ENCODE data around the gene EXO1. TPM values are rescaled to one million over a fixed set of nuclear protein-coding genes. Genes with fewer than 3 reads are reported as not detected.

Gene EXO1
- total RNA-seq, 1 experiment from 2014 or later, result 32.9 TPM

DNA sequence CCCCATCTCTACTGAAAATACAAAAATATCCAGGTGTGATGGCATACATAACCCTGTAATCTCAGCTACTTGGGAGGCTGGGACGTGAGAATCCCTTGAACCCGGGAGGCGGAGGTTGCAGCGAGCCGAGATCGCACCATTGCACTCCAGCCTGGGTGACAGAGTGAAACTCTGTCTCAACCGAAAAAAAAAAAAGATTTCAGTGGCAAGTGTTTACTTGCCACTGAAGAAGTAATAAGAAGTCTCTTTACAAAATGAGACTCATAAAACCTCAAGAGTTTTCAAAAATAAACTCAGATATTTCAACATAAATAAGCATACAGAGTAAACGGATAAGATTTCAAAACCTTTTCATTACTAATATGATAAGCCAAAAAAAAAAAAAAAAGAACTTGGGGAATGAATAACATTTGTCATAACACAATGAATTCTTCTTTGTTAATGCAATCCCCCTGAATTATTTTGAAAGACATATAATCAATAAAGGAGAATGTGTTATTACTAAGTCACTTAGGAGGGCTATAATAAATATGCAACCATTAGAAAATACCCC is 34.2 kb upstream of the EXO1 start:
- DNase-seq (ENCODE audit: low read depth, low spot score), result no peak
- RAD21 ChIA-PET (ENCODE audit: low non-redundant PET in 1 of 2, low total read pairs in 2 of 2, uncharacterized antibody in 2 of 2, unreplicated experiment in 2 of 2), result interaction anchor here in 1 of 2 experiments (0.7 kb wide), 1 partner anchor 173 kb away, joined by 4 read pairs; no protein-coding TSS in a partner anchor

DNA sequence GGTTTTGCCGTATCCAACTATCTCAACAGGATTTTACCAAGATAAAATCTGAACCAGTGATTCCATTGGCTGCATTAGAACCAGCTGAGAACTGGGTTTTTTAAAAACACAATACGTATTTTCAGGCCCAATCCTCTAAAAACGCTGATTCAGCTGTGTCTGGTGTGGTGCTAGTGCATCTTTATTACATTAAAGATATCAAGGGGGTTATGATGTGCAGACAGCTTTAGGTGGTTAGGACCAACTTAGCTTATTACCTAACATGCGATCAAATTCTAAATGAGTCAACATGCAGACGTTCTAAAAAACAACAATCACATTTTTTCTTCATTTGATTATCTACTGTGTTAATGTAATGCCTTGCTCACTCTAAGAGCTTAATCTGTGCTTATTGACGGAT is 32.0 kb upstream of the EXO1 start:
- no peak overlapping the region for H3K4me3 ChIP-seq (replicated peaks in 1 of 2; ENCODE audit: low read depth in 1 of 2, low read length in 2 of 2)
- no peaks in the 10 kb centered on the region for H3K27me3 ChIP-seq (ENCODE audit: insufficient read depth, low read length)
- no peaks in the 10 kb centered on the region for H3K36me3 ChIP-seq (ENCODE audit: control insufficient read depth in 1 of 2, insufficient read depth in 2 of 2, low read length in 2 of 2)
- BruUV-seq (replicated peaks), result no TSS peak
- POLR2A ChIA-PET, result no interaction called here
- no peaks in the 10 kb centered on the region for H3K4me1 ChIP-seq (ENCODE audit: control insufficient read depth in 1 of 2, insufficient read depth in 2 of 2, low read length in 2 of 2)
- H4K20me1 ChIP-seq (ENCODE audit: insufficient read depth), result no peaks in the 10 kb centered on the region
- H3K4me2 ChIP-seq (ENCODE audit: low read length), result no peak overlapping the region
- no peaks in the 10 kb centered on the region for H3K9me2 ChIP-seq (ENCODE audit: insufficient read depth)
- no peak overlapping the region for H2AFZ ChIP-seq (ENCODE audit: low read depth, low read length, poor library complexity, severe bottlenecking)
- no peaks in the 10 kb centered on the region for H3K9me3 ChIP-seq (ENCODE audit: control insufficient read depth in 1 of 2, insufficient read depth in 1 of 2, low read depth in 1 of 2, low read length in 2 of 2)
- intact Hi-C loops (cut with micrococcal nuclease), result no loop called here
- no peak for DNase-seq (ENCODE audit: low read depth, low spot score)
- CTCF ChIA-PET, result no interaction called here
- H3K9ac ChIP-seq (ENCODE audit: low read length), result no peak overlapping the region
- ATAC-seq, result no peak
- RAD21 ChIA-PET (ENCODE audit: low non-redundant PET in 1 of 2, low total read pairs in 2 of 2, uncharacterized antibody in 2 of 2, unreplicated experiment in 2 of 2), result interaction anchor here in 1 of 2 experiments (0.7 kb wide), 1 partner anchor 197 kb away, joined by 5 read pairs; no protein-coding TSS in a partner anchor
- no peak overlapping the region for H3K27ac ChIP-seq (ENCODE audit: low read depth, low read length)
- no peaks in the 10 kb centered on the region for H3K79me2 ChIP-seq (ENCODE audit: insufficient read depth, low read length)
- TF ChIP-seq RAD21 (IDR thresholded peaks at IDR 0.05; ENCODE audit: low read depth) (no peak), ZBTB33 (IDR thresholded peaks at IDR 0.05; ENCODE audit: extremely low read depth, insufficient replicate concordance, low read length) (no peak), SRF (IDR thresholded peaks at IDR 0.05; ENCODE audit: low read depth) (no peak), CTCF (IDR thresholded peaks at IDR 0.05 in 2 of 3, conservative IDR thresholded peaks at IDR 0.05 in 1 of 3; ENCODE audit: borderline replicate concordance in 1 of 3, insufficient read depth in 1 of 3, low read depth in 2 of 3, low read length in 2 of 3) (no peak), ZFX (IDR thresholded peaks at IDR 0.05) (no peak), MAX (IDR thresholded peaks at IDR 0.05) (no peak), FOSL1 (IDR thresholded peaks at IDR 0.05; ENCODE audit: low read depth) (no peak), POLR2AphosphoS5 (IDR thresholded peaks at IDR 0.05; ENCODE audit: low read depth, low read length) (no peak), POLR2A (IDR thresholded peaks at IDR 0.05; ENCODE audit: borderline replicate concordance, extremely low read depth, insufficient read depth, insufficient read length) (no peak), ELF1 (IDR thresholded peaks at IDR 0.05; ENCODE audit: borderline replicate concordance, low read depth) (no peak), CBX3 (IDR thresholded peaks at IDR 0.05; ENCODE audit: low read depth) (no peak), SP1 (IDR thresholded peaks at IDR 0.05; ENCODE audit: low read depth) (no peak)
- TF ChIP-seq, protein P1, sequence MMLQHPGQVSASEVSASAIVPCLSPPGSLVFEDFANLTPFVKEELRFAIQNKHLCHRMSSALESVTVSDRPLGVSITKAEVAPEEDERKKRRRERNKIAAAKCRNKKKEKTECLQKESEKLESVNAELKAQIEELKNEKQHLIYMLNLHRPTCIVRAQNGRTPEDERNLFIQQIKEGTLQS (IDR thresholded peaks at IDR 0.05), result no peak

More for the DNA sequence above, 34.2 kb upstream of the EXO1 start:
- Histone ChIP-seq H3K9ac (ENCODE audit: low read length) (no peak overlapping the region), H3K27me3 (ENCODE audit: insufficient read depth, low read length) (no peaks in the 10 kb centered on the region), H3K27ac (ENCODE audit: low read depth, low read length) (no peak overlapping the region), H4K20me1 (ENCODE audit: insufficient read depth) (no peaks in the 10 kb centered on the region), H3K4me3 (replicated peaks in 1 of 2; ENCODE audit: low read depth in 1 of 2, low read length in 2 of 2) (no peak overlapping the region), H3K79me2 (ENCODE audit: insufficient read depth, low read length) (no peaks in the 10 kb centered on the region), H3K4me2 (ENCODE audit: low read length) (no peak overlapping the region), H3K4me1 (ENCODE audit: control insufficient read depth in 1 of 2, insufficient read depth in 2 of 2, low read length in 2 of 2) (no peaks in the 10 kb centered on the region), H3K36me3 (ENCODE audit: control insufficient read depth in 1 of 2, insufficient read depth in 2 of 2, low read length in 2 of 2) (no peaks in the 10 kb centered on the region), H3K9me2 (ENCODE audit: insufficient read depth) (no peaks in the 10 kb centered on the region), H2AFZ (ENCODE audit: low read depth, low read length, poor library complexity, severe bottlenecking) (no peak overlapping the region), H3K9me3 (ENCODE audit: control insufficient read depth in 1 of 2, insufficient read depth in 1 of 2, low read depth in 1 of 2, low read length in 2 of 2) (no peaks in the 10 kb centered on the region)
- ChIA-PET CTCF (no interaction called here), POLR2A (no interaction called here)
- intact Hi-C loops (cut with micrococcal nuclease), result no loop called here
- ATAC-seq, result no peak
- BruUV-seq (replicated peaks), result no TSS peak
- TF ChIP-seq, protein P1 (IDR thresholded peaks at IDR 0.05), result no peak
- TF ChIP-seq ZNF274 (IDR thresholded peaks at IDR 0.05; ENCODE audit: low read depth, low read length) (no peak), SIN3A (IDR thresholded peaks at IDR 0.05; ENCODE audit: low read depth) (no peak), YY1 (IDR thresholded peaks at IDR 0.05; ENCODE audit: extremely low read depth, insufficient replicate concordance, low read depth, low read length) (no peak), ZFX (IDR thresholded peaks at IDR 0.05) (no peak), EGR1 (IDR thresholded peaks at IDR 0.05; ENCODE audit: low read depth) (no peak), CBX3 (IDR thresholded peaks at IDR 0.05; ENCODE audit: low read depth) (no peak), CEBPB (IDR thresholded peaks at IDR 0.05; ENCODE audit: low read depth) (no peak), POLR2AphosphoS5 (IDR thresholded peaks at IDR 0.05; ENCODE audit: low read depth, low read length) (no peak), POLR2A (IDR thresholded peaks at IDR 0.05; ENCODE audit: borderline replicate concordance, extremely low read depth, insufficient read depth, insufficient read length) (no peak)

Measured in HCT116 (cell line).